ENCODE measurements around the gene ADGRE3. TPM values are rescaled to one million over a fixed set of nuclear protein-coding genes. Genes with fewer than 3 reads are reported as not detected.

The ADGRE3 gene
- total RNA-seq, 2 experiments from 2014 or later = not detected

- BruUV-seq (replicated peaks) = no TSS peak
- H3K36me3 ChIP-seq (ENCODE audit: insufficient read depth, low read length) = no peaks in the 10 kb centered on the region
- TF ChIP-seq, protein P1, sequence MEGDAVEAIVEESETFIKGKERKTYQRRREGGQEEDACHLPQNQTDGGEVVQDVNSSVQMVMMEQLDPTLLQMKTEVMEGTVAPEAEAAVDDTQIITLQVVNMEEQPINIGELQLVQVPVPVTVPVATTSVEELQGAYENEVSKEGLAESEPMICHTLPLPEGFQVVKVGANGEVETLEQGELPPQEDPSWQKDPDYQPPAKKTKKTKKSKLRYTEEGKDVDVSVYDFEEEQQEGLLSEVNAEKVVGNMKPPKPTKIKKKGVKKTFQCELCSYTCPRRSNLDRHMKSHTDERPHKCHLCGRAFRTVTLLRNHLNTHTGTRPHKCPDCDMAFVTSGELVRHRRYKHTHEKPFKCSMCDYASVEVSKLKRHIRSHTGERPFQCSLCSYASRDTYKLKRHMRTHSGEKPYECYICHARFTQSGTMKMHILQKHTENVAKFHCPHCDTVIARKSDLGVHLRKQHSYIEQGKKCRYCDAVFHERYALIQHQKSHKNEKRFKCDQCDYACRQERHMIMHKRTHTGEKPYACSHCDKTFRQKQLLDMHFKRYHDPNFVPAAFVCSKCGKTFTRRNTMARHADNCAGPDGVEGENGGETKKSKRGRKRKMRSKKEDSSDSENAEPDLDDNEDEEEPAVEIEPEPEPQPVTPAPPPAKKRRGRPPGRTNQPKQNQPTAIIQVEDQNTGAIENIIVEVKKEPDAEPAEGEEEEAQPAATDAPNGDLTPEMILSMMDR (conservative IDR thresholded peaks at IDR 0.05; ENCODE audit: low read length) = no peak
- no peak for TF ChIP-seq EZH2phosphoT487 (IDR thresholded peaks at IDR 0.05; ENCODE audit: borderline replicate concordance, low read depth, low read length)
- DNase-seq (ENCODE audit: low spot score) = peak; percentile 31
- ChIA-PET POLR2A (interaction anchor here (0.6 to 1.8 kb wide), 4 partner anchors 9 to 101 kb away, joined by 4 read pairs; no protein-coding TSS in a partner anchor), CTCF (ENCODE audit: unreplicated experiment) (no interaction called here)
- intact Hi-C loops (cut with micrococcal nuclease; ENCODE audit: unreplicated experiment) = no loop called here
- no peak overlapping the region for H3K4me2 ChIP-seq (ENCODE audit: low read length)
- H3K9me3 ChIP-seq (ENCODE audit: low read length) = no peaks in the 10 kb centered on the region
- H3K27ac ChIP-seq (ENCODE audit: low read depth, low read length, poor library complexity, severe bottlenecking) = no peak overlapping the region
- H3K4me3 ChIP-seq (ENCODE audit: low read depth, low read length, poor library complexity, severe bottlenecking) = no peak overlapping the region
- no peaks in the 10 kb centered on the region for H4K20me1 ChIP-seq (ENCODE audit: insufficient read depth, low read length)
- H3K4me1 ChIP-seq (ENCODE audit: insufficient read depth, low read length, poor library complexity, severe bottlenecking) = peaks cover 29% of the 10 kb centered on the region
- peak overlapping the region; percentile 50 for H2AFZ ChIP-seq (ENCODE audit: low read length)
- H3K9me2 ChIP-seq (ENCODE audit: insufficient read depth, low read length) = no peaks in the 10 kb centered on the region
- no peaks in the 10 kb centered on the region for H3K79me2 ChIP-seq (ENCODE audit: insufficient read depth, low read depth, low read length)
These were observed 2.3 kb downstream of the ADGRE3 start for GRCh38 chr19:14672188-14672872.

GRCh38 chr19:14670408-14670807 is 4.2 kb downstream of the ADGRE3 start:
- no peak overlapping the region for H3K27ac ChIP-seq (ENCODE audit: low read depth, low read length, poor library complexity, severe bottlenecking)
- H3K4me3 ChIP-seq (ENCODE audit: low read depth, low read length, poor library complexity, severe bottlenecking) = no peak overlapping the region
- peaks cover 29% of the 10 kb centered on the region for H3K4me1 ChIP-seq (ENCODE audit: insufficient read depth, low read length, poor library complexity, severe bottlenecking)
- POLR2A ChIA-PET = interaction anchor here (1.0 kb wide), 1 partner anchor 18 kb away, joined by 3 read pairs; no protein-coding TSS in a partner anchor
- H3K4me2 ChIP-seq (ENCODE audit: low read length) = no peak overlapping the region
- no peak for TF ChIP-seq EZH2phosphoT487 (IDR thresholded peaks at IDR 0.05; ENCODE audit: borderline replicate concordance, low read depth, low read length)
- TF ChIP-seq, protein P1 (conservative IDR thresholded peaks at IDR 0.05; ENCODE audit: low read length) = no peak
- intact Hi-C loops (cut with micrococcal nuclease; ENCODE audit: unreplicated experiment) = no loop called here
- CTCF ChIA-PET (ENCODE audit: unreplicated experiment) = no interaction called here
- H3K36me3 ChIP-seq (ENCODE audit: insufficient read depth, low read length) = no peaks in the 10 kb centered on the region
- H2AFZ ChIP-seq (ENCODE audit: low read length) = no peak overlapping the region
- H4K20me1 ChIP-seq (ENCODE audit: insufficient read depth, low read length) = no peaks in the 10 kb centered on the region
- no peak for DNase-seq (ENCODE audit: low spot score)
- H3K9me2 ChIP-seq (ENCODE audit: insufficient read depth, low read length) = no peaks in the 10 kb centered on the region
- BruUV-seq (replicated peaks) = no TSS peak
- H3K79me2 ChIP-seq (ENCODE audit: insufficient read depth, low read depth, low read length) = no peaks in the 10 kb centered on the region
- no peaks in the 10 kb centered on the region for H3K9me3 ChIP-seq (ENCODE audit: low read length)

DNA sequence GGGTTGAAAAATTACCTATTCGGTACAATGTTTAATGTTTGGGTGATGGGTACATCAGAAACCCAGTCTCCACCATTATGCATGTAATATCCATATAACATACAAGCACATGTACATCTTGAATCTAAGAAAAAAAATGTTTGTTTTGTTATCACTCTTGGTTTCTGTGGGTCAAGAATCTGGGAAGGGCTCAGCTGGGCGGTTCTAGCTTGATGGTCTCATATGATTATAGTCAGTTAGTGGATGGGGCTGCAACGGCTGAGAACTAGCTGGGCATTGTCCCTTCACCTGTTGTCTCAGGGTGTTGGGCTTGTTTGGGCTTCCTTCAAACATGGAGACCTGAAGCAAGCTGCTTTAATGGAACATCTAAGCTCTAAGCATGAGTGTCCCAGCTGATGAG is 4.7 kb downstream of the ADGRE3 start:
- CTCF ChIA-PET (ENCODE audit: unreplicated experiment) = no interaction called here
- Histone ChIP-seq H2AFZ (ENCODE audit: low read length) (no peak overlapping the region), H3K4me1 (ENCODE audit: insufficient read depth, low read length, poor library complexity, severe bottlenecking) (peaks cover 24% of the 10 kb centered on the region), H3K36me3 (ENCODE audit: insufficient read depth, low read length) (no peaks in the 10 kb centered on the region), H4K20me1 (ENCODE audit: insufficient read depth, low read length) (no peaks in the 10 kb centered on the region), H3K4me2 (ENCODE audit: low read length) (no peak overlapping the region), H3K4me3 (ENCODE audit: low read depth, low read length, poor library complexity, severe bottlenecking) (no peak overlapping the region), H3K79me2 (ENCODE audit: insufficient read depth, low read depth, low read length) (no peaks in the 10 kb centered on the region), H3K27ac (ENCODE audit: low read depth, low read length, poor library complexity, severe bottlenecking) (no peak overlapping the region), H3K9me3 (ENCODE audit: low read length) (no peaks in the 10 kb centered on the region), H3K9me2 (ENCODE audit: insufficient read depth, low read length) (no peaks in the 10 kb centered on the region)
- no peak for TF ChIP-seq EZH2phosphoT487 (IDR thresholded peaks at IDR 0.05; ENCODE audit: borderline replicate concordance, low read depth, low read length)
- TF ChIP-seq, protein P1 (conservative IDR thresholded peaks at IDR 0.05; ENCODE audit: low read length) = no peak
- no peak for DNase-seq (ENCODE audit: low spot score)
- POLR2A ChIA-PET = interaction anchor here (1.0 kb wide), 1 partner anchor 18 kb away, joined by 3 read pairs; no protein-coding TSS in a partner anchor
- BruUV-seq (replicated peaks) = no TSS peak
- intact Hi-C loops (cut with micrococcal nuclease; ENCODE audit: unreplicated experiment) = no loop called here

Measured in OCI-LY7 (cell line).